CD4-positive, alpha-beta T cell treated with Interleukin-2 at 100 ng/mL for 4 hours (primary cell): ENCODE results near the gene TBC1D9.

Experiments used
- DNase-seq: peaks from one replicate; pipeline ENCODE4 v3.0.0-alpha.2; 2020; ENCODE audit warnings: low spot score

Gene TBC1D9

GRCh38 chr4:140720387-140721304, 35.5 kb downstream of the TBC1D9 start:
- DNase-seq, result no peak

- no peak for DNase-seq
Observed at GRCh38 chr4:140719686-140720085, 36.5 kb downstream of the TBC1D9 start.

GRCh38 chr4:140719022-140719421, 37.2 kb downstream of the TBC1D9 start:
- DNase-seq, result no peak

DNA sequence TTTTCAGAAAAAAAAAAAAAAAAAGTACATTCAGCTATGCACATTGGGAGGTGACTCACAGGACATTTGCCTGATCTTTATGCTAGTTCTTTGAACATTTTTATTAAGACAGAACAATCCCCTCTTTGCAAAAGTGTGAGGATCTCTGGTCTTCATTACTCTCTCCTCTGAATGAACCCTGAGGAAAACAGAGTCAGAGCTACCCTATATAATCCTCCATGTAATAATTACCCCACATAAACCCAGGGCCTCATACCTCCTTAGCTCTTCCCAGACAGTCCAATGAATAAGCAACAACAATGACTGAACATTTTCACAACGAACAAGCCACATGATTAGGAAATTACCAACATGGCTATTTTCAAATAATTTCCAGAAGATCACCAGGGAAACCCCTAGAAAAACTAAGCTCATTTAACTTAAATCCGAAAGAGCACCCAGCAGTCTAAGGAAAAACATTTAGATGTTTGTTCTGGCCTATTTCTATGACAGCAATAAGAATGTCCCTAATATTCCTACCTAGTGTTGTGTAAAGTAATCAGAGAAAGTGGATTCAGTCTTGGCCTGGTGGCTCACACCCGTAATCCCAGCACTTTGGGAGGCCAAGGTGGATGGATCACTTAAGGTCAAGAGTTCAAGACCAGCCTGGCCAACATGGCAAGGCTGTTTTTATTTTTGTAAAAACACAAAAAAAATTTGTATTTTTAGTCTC, 37.8 kb downstream of the TBC1D9 start:
- no peak for DNase-seq

- DNase-seq, result no peak
Observed at GRCh38 chr4:140717313-140717712, 38.9 kb downstream of the TBC1D9 start.

- DNase-seq, result no peak
Observed at GRCh38 chr4:140715119-140715518, 41.1 kb downstream of the TBC1D9 start.

GRCh38 chr4:140711910-140712309, 44.3 kb downstream of the TBC1D9 start:
- DNase-seq, result no peak

DNA sequence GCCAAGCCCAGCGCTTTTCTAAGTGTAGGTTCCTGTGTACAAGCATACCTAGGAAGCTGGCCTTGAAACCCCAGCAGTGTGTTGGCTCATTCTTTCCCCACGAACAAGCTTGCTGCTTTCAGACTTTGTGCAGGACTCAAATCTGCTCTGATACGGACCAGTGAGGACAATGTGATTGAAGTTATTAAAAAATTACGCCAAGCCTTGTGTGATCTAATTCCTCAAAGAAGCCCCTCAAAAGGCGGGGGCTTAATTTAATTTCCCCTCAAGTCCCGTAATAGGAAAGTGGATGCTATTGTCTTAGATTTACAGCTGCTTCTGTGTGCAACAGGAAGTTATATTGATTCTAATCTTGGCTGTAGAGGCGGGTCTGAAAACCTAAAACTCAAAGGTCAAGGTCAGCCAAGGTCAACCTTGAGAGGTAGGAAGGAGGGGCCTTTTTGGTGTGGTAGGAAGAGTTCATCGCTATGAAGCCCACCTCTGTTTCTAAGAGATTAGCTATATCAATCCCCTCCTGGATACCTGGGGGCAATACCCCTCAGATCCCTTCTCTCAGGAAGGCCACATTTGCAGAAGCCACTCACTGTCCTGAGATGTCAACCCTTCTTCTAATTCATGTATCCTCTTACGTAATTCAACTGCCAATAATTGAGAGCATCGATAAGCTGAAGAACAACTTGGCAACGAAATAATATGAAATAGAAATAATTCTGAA, 45.1 kb downstream of the TBC1D9 start:
- no peak for DNase-seq

DNA sequence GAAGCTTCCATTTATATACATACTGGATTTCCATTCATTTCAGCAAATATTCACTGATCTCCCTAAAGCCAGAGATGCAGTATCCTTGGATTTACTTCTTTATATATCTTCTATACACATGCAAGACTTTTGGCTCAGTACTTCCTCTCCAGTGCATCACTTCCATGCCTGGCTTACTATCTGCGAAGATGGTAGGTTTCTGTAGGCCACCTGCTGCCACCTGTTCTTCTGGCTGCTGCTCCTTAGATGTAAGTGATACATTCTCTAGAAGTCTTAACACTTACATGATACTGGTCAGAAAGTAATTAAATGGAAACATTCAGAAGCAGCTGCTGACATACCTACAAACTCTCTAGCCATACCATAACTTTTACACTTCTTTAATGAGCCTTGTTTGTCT, 48.9 kb downstream of the TBC1D9 start:
- no peak for DNase-seq

DNA sequence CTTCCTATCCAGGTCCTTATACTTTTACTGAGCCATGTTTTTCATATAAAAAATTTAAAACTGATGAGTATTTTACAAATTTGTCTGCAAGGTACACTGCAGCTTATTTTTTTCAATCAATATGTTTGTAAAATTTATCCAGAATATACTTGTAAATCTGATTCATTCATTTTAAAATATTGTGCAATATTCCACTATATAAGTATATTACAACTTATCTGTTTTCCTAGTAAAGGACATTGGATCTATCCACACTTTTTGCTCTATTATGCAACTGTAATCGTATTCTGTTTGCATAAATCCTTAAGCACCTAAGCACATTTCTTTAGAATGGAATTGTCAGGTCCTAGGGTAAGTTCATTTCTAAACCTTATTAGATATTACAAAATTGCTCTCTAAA, 49.5 kb downstream of the TBC1D9 start:
- no peak for DNase-seq

DNA sequence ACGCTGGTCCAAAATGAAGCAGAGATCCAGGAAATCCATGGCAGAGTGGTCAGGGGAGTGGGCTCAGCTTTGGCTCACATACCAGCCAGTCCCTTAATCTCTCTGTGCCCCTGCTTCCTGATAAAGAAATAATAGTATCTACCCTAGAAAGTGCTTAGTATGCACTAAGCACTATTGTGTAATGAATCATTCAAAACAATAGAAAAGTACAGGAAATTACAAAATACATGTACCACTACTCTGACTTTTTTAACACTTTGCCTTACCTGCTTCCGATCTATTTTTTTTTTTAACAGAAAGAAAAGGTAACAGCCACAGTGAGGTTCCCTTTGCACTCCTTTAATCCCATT, 49.9 kb downstream of the TBC1D9 start:
- DNase-seq, result no peak

DNA sequence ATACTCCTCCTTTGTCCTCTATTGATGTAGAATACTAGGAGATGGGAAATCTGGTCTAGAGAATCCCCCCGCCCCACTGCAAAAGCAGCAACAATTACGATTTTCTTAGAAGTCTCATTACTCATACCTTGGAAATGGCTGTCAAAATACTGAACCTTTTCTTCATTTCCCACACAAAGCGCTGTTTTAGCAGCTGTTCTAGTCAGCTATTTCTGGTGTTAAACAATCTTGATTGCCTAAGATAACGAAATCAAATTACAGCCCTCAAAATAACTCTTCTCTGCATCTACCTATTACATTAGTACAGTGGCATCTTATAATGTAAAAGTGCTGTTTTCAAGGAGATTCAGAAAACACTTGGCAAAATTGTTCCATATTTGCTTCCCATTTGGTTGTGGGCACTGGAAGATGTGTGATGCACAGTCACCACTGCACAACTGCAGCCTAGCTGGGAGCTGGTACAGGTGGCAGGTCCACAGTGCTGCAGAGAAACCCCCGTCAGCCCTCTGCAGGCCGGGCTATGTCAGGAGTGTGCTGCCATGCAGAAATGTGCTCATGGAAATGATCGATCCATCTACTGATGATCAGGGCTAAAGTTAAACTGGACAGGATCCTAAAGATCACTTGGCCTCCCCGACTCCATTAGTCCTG, 50.4 kb downstream of the TBC1D9 start:
- DNase-seq, result no peak

DNA sequence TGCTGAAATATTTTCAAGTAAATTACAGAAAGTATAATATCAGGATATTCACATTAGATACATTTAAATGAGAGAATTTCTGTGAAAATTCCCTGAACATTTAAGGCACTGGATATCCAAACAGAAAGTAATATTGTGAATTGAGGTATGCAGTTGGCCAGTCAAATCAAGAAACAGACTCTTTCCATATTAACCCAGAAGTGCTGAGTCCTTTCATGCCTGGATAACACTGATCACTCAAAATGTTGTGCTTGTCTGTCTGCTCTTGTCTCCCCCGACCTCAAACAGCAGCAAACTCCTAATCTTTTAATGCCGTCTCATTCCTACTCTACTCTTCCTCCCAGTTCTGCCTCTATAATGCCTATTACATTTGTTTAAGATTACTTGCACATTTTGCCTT, 51.2 kb downstream of the TBC1D9 start:
- DNase-seq, result no peak

- no peak for DNase-seq
Observed at GRCh38 chr4:140704392-140704960, 51.7 kb downstream of the TBC1D9 start.

GRCh38 chr4:140703463-140703862, 52.7 kb downstream of the TBC1D9 start:
- DNase-seq, result no peak

GRCh38 chr4:140702096-140702757, 54.0 kb downstream of the TBC1D9 start:
- DNase-seq, result no peak

- DNase-seq, result no peak
Observed at GRCh38 chr4:140701071-140701470, 55.1 kb downstream of the TBC1D9 start.

DNA sequence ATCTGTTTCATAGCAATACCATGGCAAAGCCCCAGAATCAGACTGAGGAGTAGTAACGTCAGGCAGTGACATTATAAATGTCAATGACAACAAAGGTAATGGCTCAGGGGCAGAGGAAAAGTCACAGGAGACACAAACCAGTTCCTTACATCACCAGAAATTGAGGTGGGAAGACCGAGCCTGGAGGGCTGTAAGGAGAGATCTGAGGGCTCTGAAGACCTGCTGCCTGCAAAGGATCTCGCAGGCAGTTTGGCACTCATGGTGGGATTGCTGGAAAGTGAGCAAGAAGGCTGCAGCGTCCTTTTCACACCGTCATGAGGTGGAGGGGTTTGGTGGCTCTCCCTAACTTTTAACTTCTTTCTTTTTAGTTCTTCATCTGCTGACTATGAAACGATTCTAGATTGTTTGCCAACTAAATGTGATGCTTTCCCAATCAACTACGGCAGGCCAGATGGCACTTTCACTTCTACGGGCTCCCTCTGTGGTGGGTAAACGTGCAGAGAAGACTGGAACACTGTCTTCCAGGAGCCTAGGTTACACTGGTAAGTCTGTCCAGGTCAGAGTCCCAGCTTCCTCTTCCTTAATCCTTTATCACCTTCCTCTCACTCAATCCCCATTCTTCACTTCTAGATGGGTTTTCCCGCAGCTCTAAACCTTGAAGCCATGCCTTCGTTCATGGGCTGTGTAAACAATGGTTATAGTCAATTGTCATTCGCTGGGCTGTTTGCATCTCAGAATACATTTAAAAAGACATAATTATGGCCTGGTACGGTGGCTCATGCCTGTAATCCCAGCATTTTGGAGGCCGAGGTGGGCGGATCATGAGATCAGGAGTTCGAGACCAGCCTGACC, 58.2 kb downstream of the TBC1D9 start:
- DNase-seq, result no peak

GRCh38 chr4:140695483-140695882, 60.7 kb downstream of the TBC1D9 start:
- no peak for DNase-seq

- DNase-seq, result no peak
Observed at GRCh38 chr4:140693562-140693961, 62.6 kb downstream of the TBC1D9 start.
